OCI-LY1 (cell line): ENCODE measurements around the gene CHN2.

ENCODE experiments used
- H2AFZ ChIP-seq: fragments of 200-600 bp; sonication (generic), shearing (Covaris generic); 2 replicates; pipeline ENCODE4 v1.6.0; 2014; ENCODE audit warnings: antibody characterized with exemption, mild to moderate bottlenecking, low read length
- H3F3A ChIP-seq: fragments of 200-600 bp; sonication (generic), shearing (Covaris generic); 2 replicates; pipeline ENCODE4 v1.6.0; 2014; ENCODE audit warnings: mild to moderate bottlenecking, antibody characterized with exemption, low read length, moderate library complexity; ENCODE audit not compliant: insufficient read depth
- H3K27ac ChIP-seq: fragments of 200-600 bp; sonication (generic); 2 replicates; pipeline ENCODE4 v1.5.1; 2014; ENCODE audit warnings: low read length, mixed run types, mild to moderate bottlenecking, low read depth; ENCODE audit not compliant: poor library complexity, severe bottlenecking
- H3K27me3 ChIP-seq: fragments of 200-600 bp; sonication (generic); 2 replicates; pipeline ENCODE4 v1.6.0; 2014; ENCODE audit warnings: antibody characterized with exemption, mild to moderate bottlenecking, low read length, moderate library complexity; ENCODE audit not compliant: insufficient read depth
- H3K36me3 ChIP-seq: fragments of 200-600 bp; sonication (generic); 2 replicates; pipeline ENCODE4 v1.6.1; 2014; ENCODE audit warnings: mild to moderate bottlenecking, antibody characterized with exemption, low read length, moderate library complexity, mixed read lengths; ENCODE audit not compliant: insufficient read depth
- H3K4me1 ChIP-seq: fragments of 200-600 bp; sonication (generic); 2 replicates; pipeline ENCODE4 v1.5.1; 2014; ENCODE audit warnings: mild to moderate bottlenecking, low read length, moderate library complexity; ENCODE audit not compliant: insufficient read depth, severe bottlenecking
- H3K4me2 ChIP-seq: fragments of 200-600 bp; sonication (generic), shearing (Covaris generic); 2 replicates; pipeline ENCODE4 v1.6.1; 2014; ENCODE audit warnings: low read length
- H3K4me3 ChIP-seq: fragments of 200-600 bp; sonication (generic); 2 replicates; pipeline ENCODE4 v1.5.1; 2014; ENCODE audit warnings: low read length, low read depth, mild to moderate bottlenecking, mixed read lengths; ENCODE audit not compliant: poor library complexity, severe bottlenecking
- H3K79me2 ChIP-seq: fragments of 200-600 bp; shearing (Covaris generic); 2 replicates; pipeline ENCODE4 v1.6.1; 2016; ENCODE audit warnings: mixed run types, low read length, mixed read lengths; ENCODE audit not compliant: insufficient read depth
- H3K9ac ChIP-seq: fragments of 200-600 bp; sonication (generic), shearing (Covaris generic); 2 replicates; pipeline ENCODE4 v1.6.1; 2014; ENCODE audit warnings: mild to moderate bottlenecking, low read length, mixed read lengths
- H3K9me2 ChIP-seq: fragments of 200-600 bp; sonication (generic), shearing (Covaris generic); 2 replicates; pipeline ENCODE4 v1.6.1; 2014; ENCODE audit warnings: low read depth, mild to moderate bottlenecking, low read length, mixed read lengths
- H3K9me3 ChIP-seq: fragments of 200-600 bp; shearing (Covaris generic); 2 replicates; pipeline ENCODE4 v1.6.1; 2014; ENCODE audit warnings: low read length, mixed read lengths
- H4K20me1 ChIP-seq: fragments of 200-600 bp; sonication (generic), shearing (Covaris generic); 2 replicates; pipeline ENCODE4 v1.6.0; 2016; ENCODE audit warnings: mild to moderate bottlenecking, low read length; ENCODE audit not compliant: insufficient read depth
- CTCF ChIP-seq: fragments of 200-600 bp; sonication (generic), shearing (Covaris generic); IDR thresholded peaks from 2 replicates; pipeline ENCODE4 v1.5.1; 2017; ENCODE audit warnings: mild to moderate bottlenecking, antibody characterized with exemption, low read length, moderate library complexity, mixed read lengths
- EZH2 ChIP-seq: fragments of 200-600 bp; sonication (generic), shearing (Covaris generic); IDR thresholded peaks from 2 replicates; pipeline ENCODE4 v1.8.0; 2017; ENCODE audit warnings: borderline replicate concordance, mixed run types, mild to moderate bottlenecking, antibody characterized with exemption, low read length, moderate library complexity, mixed read lengths

The CHN2 gene

GRCh38 chr7:29158795-29159423 is 35.7 kb upstream of the CHN2 start:
- Histone ChIP-seq H3K9me3 (no peaks in the 10 kb centered on the region), H3K9ac (no peak overlapping the region), H3K4me3 (no peak overlapping the region), H3K27ac (no peak overlapping the region), H3K27me3 (no peaks in the 10 kb centered on the region), H4K20me1 (no peaks in the 10 kb centered on the region), H3K79me2 (no peaks in the 10 kb centered on the region), H2AFZ (no peak overlapping the region), H3K36me3 (no peaks in the 10 kb centered on the region), H3K9me2 (no peaks in the 10 kb centered on the region), H3K4me2 (no peak overlapping the region), H3F3A (no peaks in the 10 kb centered on the region), H3K4me1 (no peaks in the 10 kb centered on the region)
- TF ChIP-seq EZH2: no peak
- TF ChIP-seq CTCF: no peak

- Histone ChIP-seq H3K4me3 (no peak overlapping the region), H3K9me3 (no peaks in the 10 kb centered on the region), H3K9ac (no peak overlapping the region), H3K9me2 (no peaks in the 10 kb centered on the region), H4K20me1 (no peaks in the 10 kb centered on the region), H3F3A (no peaks in the 10 kb centered on the region), H3K36me3 (no peaks in the 10 kb centered on the region), H3K79me2 (no peaks in the 10 kb centered on the region), H3K27ac (no peak overlapping the region), H2AFZ (no peak overlapping the region), H3K4me2 (no peak overlapping the region), H3K27me3 (no peaks in the 10 kb centered on the region), H3K4me1 (no peaks in the 10 kb centered on the region)
- TF ChIP-seq CTCF (no peak), EZH2 (no peak)
Observed at GRCh38 chr7:29160080-29160479, 34.5 kb upstream of the CHN2 start.

- Histone ChIP-seq H3K4me2 (no peak overlapping the region), H3K36me3 (no peaks in the 10 kb centered on the region), H3K9me3 (peaks cover 8% of the 10 kb centered on the region), H3K79me2 (no peaks in the 10 kb centered on the region), H4K20me1 (no peaks in the 10 kb centered on the region), H3K27ac (no peak overlapping the region), H3K4me1 (no peaks in the 10 kb centered on the region), H3K4me3 (no peak overlapping the region), H3K9ac (no peak overlapping the region), H2AFZ (no peak overlapping the region), H3K9me2 (no peaks in the 10 kb centered on the region), H3K27me3 (no peaks in the 10 kb centered on the region), H3F3A (no peaks in the 10 kb centered on the region)
- no peak for TF ChIP-seq EZH2
Observed at GRCh38 chr7:29161231-29161630, 33.3 kb upstream of the CHN2 start.

- Histone ChIP-seq H2AFZ (no peak overlapping the region), H3K36me3 (no peaks in the 10 kb centered on the region)
Observed at GRCh38 chr7:29162577-29162976, 32.0 kb upstream of the CHN2 start.

More at GRCh38 chr7:29162577-29162976, 32.0 kb upstream of the CHN2 start:
- Histone ChIP-seq H3K4me2 (no peak overlapping the region), H3K79me2 (no peaks in the 10 kb centered on the region), H3F3A (no peaks in the 10 kb centered on the region), H3K4me1 (no peaks in the 10 kb centered on the region), H4K20me1 (no peaks in the 10 kb centered on the region), H3K9ac (no peak overlapping the region), H3K4me3 (no peak overlapping the region), H3K27me3 (no peaks in the 10 kb centered on the region), H3K9me2 (no peaks in the 10 kb centered on the region), H3K9me3 (peaks cover 9% of the 10 kb centered on the region), H3K27ac (no peak overlapping the region)
- no peak for TF ChIP-seq EZH2
- no peak for TF ChIP-seq CTCF
